K562 (cell line): ENCODE results near the gene USP48. TPM values are rescaled to one million over a fixed set of nuclear protein-coding genes. Genes with fewer than 3 reads are reported as not detected.

Experiments used
- ATAC-seq: fragments of 200-7000 bp; cut with Tn5 transposase; 3 replicates; pipeline ENCODE4 v1.9.1; 2020; ENCODE audit warnings: moderate library complexity
- BruUV-seq: library from RNA; stranded (reverse); fragments of 400-500 nt; replicated peaks from 2 replicates; lab custom pipeline; 2021; lab: Mats Ljungman, UMichigan
- CTCF ChIA-PET: fragments of 300-600 bp; formaldehyde crosslinking; extraction: SDS; loops from one replicate; lab custom pipeline; 2021; ENCODE audit warnings: low intra/inter-chr PET ratio; lab: Yijun Ruan, JAX
- POLR2A ChIA-PET: fragments of 300-600, 350-650 bp; sonication (Branson Sonifier 250); formaldehyde crosslinking; extraction: SDS; loops from one replicate; lab custom pipeline; 2021; ENCODE audit warnings: antibody characterized with exemption, inconsistent platforms; lab: Yijun Ruan, JAX
- DNase-seq, 4 experiments: peaks; one replicate each; pipeline versions ENCODE4 v3.0.0 to v3.0.0-alpha.2; 2011 to 2018; ENCODE audit warnings: low spot score in 3 of 4, mixed read lengths in 3 of 4; ENCODE audit errors: extremely low read depth in 1 of 4
- FAIRE-seq: peaks from 2 replicates; lab custom pipeline; 2011; peaks lifted over from hg19 to GRCh38; lab: Jason Lieb, UNC
- H2AFZ ChIP-seq: 2 replicates; pipeline ENCODE4 v1.6.0; 2011; ENCODE audit warnings: low read depth, low read length, control low read depth, inconsistent platforms
- H3K27ac ChIP-seq: fragments of 200-600 bp; 3 replicates; pipeline ENCODE4 v1.8.0; 2011; ENCODE audit warnings: low read depth, mild to moderate bottlenecking, control low read depth, inconsistent platforms, low read length, moderate library complexity, mixed read lengths; ENCODE audit errors: extremely low read depth
- H3K27me3 ChIP-seq, 2 experiments: fragments of 300-600 bp in 1 of 2; 2 replicates in 1 of 2; 3 replicates in 1 of 2; pipeline versions ENCODE4 v1.6.0 to v1.8.0; 2011; ENCODE audit warnings: inconsistent platforms in 2 of 2, low read length in 2 of 2, mild to moderate bottlenecking in 1 of 2, mixed read lengths in 1 of 2, moderate library complexity in 1 of 2; ENCODE audit not compliant: control insufficient read depth in 2 of 2, insufficient read depth in 2 of 2
- H3K36me3 ChIP-seq: fragments of 300-600 bp; 3 replicates; pipeline ENCODE4 v1.8.0; 2011; ENCODE audit warnings: mild to moderate bottlenecking, low read length, inconsistent platforms; ENCODE audit not compliant: control insufficient read depth, insufficient read depth
- H3K4me1 ChIP-seq, 2 experiments: fragments of 200-600 bp in 1 of 2; replicated peaks in 1 of 2; 2 replicates in 1 of 2; 3 replicates in 1 of 2; pipeline versions ENCODE4 v1.5.1 to v1.8.0; 2011; ENCODE audit warnings: inconsistent platforms in 2 of 2, low read length in 2 of 2, mild to moderate bottlenecking in 1 of 2, mixed read lengths in 1 of 2, moderate library complexity in 1 of 2; ENCODE audit not compliant: control insufficient read depth in 2 of 2, insufficient read depth in 2 of 2
- H3K4me2 ChIP-seq: 2 replicates; pipeline ENCODE4 v1.6.1; 2011; ENCODE audit warnings: low read length, control low read depth, inconsistent platforms, mixed read lengths; ENCODE audit not compliant: insufficient read depth
- H3K4me3 ChIP-seq: fragments of 200-600 bp; sonication (generic), shearing (Covaris generic); 2 replicates; pipeline ENCODE4 v1.5.1; 2016; ENCODE audit warnings: control low read depth, inconsistent platforms
- H3K79me2 ChIP-seq: fragments of 200-600 bp; 3 replicates; pipeline ENCODE4 v1.8.0; 2011; ENCODE audit warnings: low read length, inconsistent platforms; ENCODE audit not compliant: control insufficient read depth, insufficient read depth
- H3K9ac ChIP-seq, 2 experiments: 2 replicates each; pipeline versions ENCODE4 v1.6.0 to v1.6.1; 2011; ENCODE audit warnings: low read depth in 2 of 2, low read length in 2 of 2, control low read depth in 1 of 2, inconsistent platforms in 1 of 2, mild to moderate bottlenecking in 1 of 2, mixed read lengths in 1 of 2; ENCODE audit not compliant: insufficient read depth in 1 of 2
- H3K9me1 ChIP-seq: one replicate; pipeline ENCODE4 v1.6.0; 2011; ENCODE audit warnings: inconsistent platforms, mild to moderate bottlenecking, low read length, moderate library complexity; ENCODE audit not compliant: control insufficient read depth, insufficient read depth
- H3K9me3 ChIP-seq: replicated peaks from 2 replicates; pipeline ENCODE4 v1.5.1; 2011; ENCODE audit warnings: low read depth, low read length, inconsistent platforms; ENCODE audit not compliant: control insufficient read depth, insufficient read depth
- H4K20me1 ChIP-seq: replicated peaks from 2 replicates; pipeline ENCODE4 v1.6.1; 2011; ENCODE audit warnings: low read length, inconsistent platforms, mixed read lengths; ENCODE audit not compliant: control insufficient read depth, insufficient read depth
- BCOR ChIP-seq: fragments of 450-650 bp; IDR thresholded peaks from 2 replicates; pipeline ENCODE4 v1.6.1; 2016
- C11orf30 ChIP-seq: fragments of 450-650 bp; IDR thresholded peaks from 2 replicates; pipeline ENCODE4 v1.6.1; 2016; ENCODE audit warnings: low read depth, mild to moderate bottlenecking
- FOXO4 ChIP-seq: fragments of 450-650 bp; formaldehyde crosslinking; IDR thresholded peaks from 2 replicates; pipeline ENCODE4 v1.4.0; 2020; ENCODE audit warnings: mild to moderate bottlenecking, moderate library complexity
- HLTF ChIP-seq: fragments of 450-650 bp; IDR thresholded peaks from 2 replicates; pipeline ENCODE4 v1.6.1; 2016
- JUN ChIP-seq, 2 experiments: sonication (generic) in 1 of 2; formaldehyde crosslinking in 1 of 2; IDR thresholded peaks; 2 replicates each; pipeline versions ENCODE4 v1.6.1 to v1.8.0; 2012 to 2022; ENCODE audit warnings: borderline replicate concordance in 2 of 2, mild to moderate bottlenecking in 2 of 2, improper control_type of control experiment in 1 of 2, low read depth in 1 of 2, low read length in 1 of 2, missing genetic modification reagents in 1 of 2
- KDM1A ChIP-seq, 2 experiments: fragments of 450-650 bp; IDR thresholded peaks; 2 replicates each; pipeline ENCODE4 v1.6.1; 2016; ENCODE audit warnings: mild to moderate bottlenecking in 2 of 2
- KDM4B ChIP-seq, 2 experiments: fragments of 450-650 bp in 1 of 2; sonication (generic) in 1 of 2; IDR thresholded peaks; 2 replicates each; pipeline ENCODE4 v1.6.1; 2016 to 2017; ENCODE audit warnings: borderline replicate concordance in 2 of 2, antibody characterized with exemption in 1 of 2, low read depth in 1 of 2, mild to moderate bottlenecking in 1 of 2
- LCOR ChIP-seq: sonication (generic); formaldehyde crosslinking; IDR thresholded peaks from 2 replicates; pipeline ENCODE4 v1.8.0; 2022; ENCODE audit warnings: mild to moderate bottlenecking, missing genetic modification reagents
- MNT ChIP-seq, 2 experiments: fragments of 450-650 bp; conservative IDR thresholded peaks; 2 replicates each; pipeline ENCODE4 v1.6.1; 2017; ENCODE audit warnings: mild to moderate bottlenecking in 2 of 2, moderate library complexity in 2 of 2
- NKRF ChIP-seq: fragments of 450-650 bp; IDR thresholded peaks from 2 replicates; pipeline ENCODE4 v1.6.1; 2016; ENCODE audit warnings: borderline replicate concordance
- NR0B1 ChIP-seq: fragments of 450-650 bp; IDR thresholded peaks from one replicate; pipeline ENCODE4 v1.6.1; 2018; ENCODE audit warnings: mild to moderate bottlenecking, moderate library complexity; ENCODE audit not compliant: partially characterized antibody
- NR3C1 ChIP-seq: sonication (generic); formaldehyde crosslinking; IDR thresholded peaks from 2 replicates; pipeline ENCODE4 v1.8.1; 2022; ENCODE audit warnings: missing genetic modification reagents
- NUFIP1 ChIP-seq: fragments of 450-650 bp; IDR thresholded peaks from 2 replicates; pipeline ENCODE4 v1.6.1; 2018; ENCODE audit not compliant: partially characterized antibody
- RBM25 ChIP-seq: fragments of 200-400 bp; formaldehyde crosslinking; IDR thresholded peaks from 2 replicates; pipeline ENCODE4 v1.6.1; 2018; ENCODE audit warnings: low read length, low read depth, moderate library complexity; ENCODE audit not compliant: severe bottlenecking
- ZNF316 ChIP-seq: fragments of 450-650 bp; IDR thresholded peaks from 2 replicates; pipeline ENCODE4 v1.6.1; 2016
- ZNF785 ChIP-seq: fragments of 250-450 bp; sonication (Bioruptor Pico); IDR thresholded peaks from 2 replicates; pipeline ENCODE4 v1.4.0; 2020; ENCODE audit warnings: mild to moderate bottlenecking
- WGBS: fragments of 100-300 bp; shearing (Covaris generic); methylation state at CpG from one replicate; pipeline ENCODE4 v1.1.6; 2016; ENCODE audit warnings: low coverage, mixed read lengths; ENCODE audit not compliant: insufficient coverage; ENCODE audit errors: missing lambda C conversion rate; 5-methylcytosine and 5-hydroxymethylcytosine counted together
- in situ Hi-C: fragments of 300-500 bp; cut with MboI; formaldehyde crosslinking; loops from 4 replicates; pipeline ENCODE4 v1.15.0; 2018; ENCODE audit warnings: inconsistent platforms, mixed read lengths
- intact Hi-C: fragments of 100-400 bp; cut with micrococcal nuclease; formaldehyde crosslinking; loops from 2 replicates; pipeline ENCODE4 v1.14.2; 2022
- polyA plus RNA-seq, 8 experiments: library from polyadenylated mRNA; depleted of rRNA in 4 of 8; stranded (reverse) in 5 of 8; unstranded in 3 of 8; fragments of >200 nt; fragmentation: Nextera tagmentation in 2 of 8; fragmentation: Illumina TruSeq in 1 of 8; extraction: Ambion mirVana in 2 of 8; extraction: Trizol in 1 of 8; gene quantifications; 2 replicates each; pipeline versions ENCODE4 v1.2.1 to v1.2.3, GENCODE V29; 2011 to 2014; ENCODE audit warnings: inconsistent platforms in 1 of 8, missing spikeins in 1 of 8
- total RNA-seq, 7 experiments: library from RNA; depleted of rRNA in 6 of 7; stranded (reverse); fragments of >200 nt in 6 of 7; fragmentation: Illumina TruSeq in 2 of 7; extraction: Trizol in 2 of 7; gene quantifications; 2 replicates each; pipeline versions ENCODE4 v1.2.1 to v1.2.3, GENCODE V29; 2011 to 2021; ENCODE audit warnings: low replicate concordance in 1 of 7

Gene USP48
- total and polyA plus RNA-seq, 9 of the 15 experiments (the other 6 are each of a cell fraction or from before 2014, with no cell fraction given) = 23.3 to 123 (median 106) TPM

GRCh38 chr1:21654209-21654608, 128.7 kb downstream of the USP48 start:
- Histone ChIP-seq H3K9me3 (no peaks in the 10 kb centered on the region), H3K4me1 (peaks cover 18 to 49% of the 10 kb centered on the region in 2 experiments; a peak in 4 of 5 replicates), H3K4me2 (no peak overlapping the region), H3K27ac (no peak overlapping the region), H3K9ac (no peak overlapping the region), H3K9me1 (peaks cover 7% of the 10 kb centered on the region), H2AFZ (no peak overlapping the region), H4K20me1 (peaks cover 31% of the 10 kb centered on the region; the same call in 1 of the 2 replicates), H3K4me3 (no peak overlapping the region), H3K79me2 (peaks cover 14% of the 10 kb centered on the region), H3K27me3 (no peaks in the 10 kb centered on the region; a peak in 1 of 5 replicates), H3K36me3 (no peaks in the 10 kb centered on the region)
- no TSS peak for BruUV-seq
- ChIA-PET CTCF (no interaction called here), POLR2A (no interaction called here)
- in situ Hi-C loops = loop anchor here (10.0 to 25.0 kb wide), 2 partner anchors 142 to 399 kb away; partner anchors contain the start of gene ALPL
- no peak for DNase-seq
- WGBS = 60% methylated on average over 6 of the region's 6 CpGs
- no peak for ATAC-seq
- FAIRE-seq = peak; percentile 44
- intact Hi-C loops = no loop called here
- TF ChIP-seq ZNF316 = peak; percentile 43
- no peak for TF ChIP-seq ZNF785 (CRISPR knock-in tag)
- peak; percentile 80 for TF ChIP-seq RBM25
- TF ChIP-seq FOXO4 (CRISPR knock-in tag) = no peak
- TF ChIP-seq HLTF = no peak
- no peak for TF ChIP-seq JUN (IDR thresholded peaks at IDR 0.05; ENCODE audit: borderline replicate concordance, low read depth, low read length)
- TF ChIP-seq JUN (CRISPR knock-in tag; IDR thresholded peaks at IDR 0.05; ENCODE audit: borderline replicate concordance) = no peak
- peak; percentile 58 for TF ChIP-seq BCOR
- TF ChIP-seq C11orf30 = peak; percentile 20; the same call in 1 of the 2 replicates
- TF ChIP-seq KDM1A (IDR thresholded peaks at IDR 0.05) = peak; percentile 34 to 49; a peak in 3 of 4 replicates
- TF ChIP-seq NUFIP1 = no peak
- TF ChIP-seq NKRF = no peak
- TF ChIP-seq NR0B1 = no peak
- TF ChIP-seq MNT (conservative IDR thresholded peaks at IDR 0.05) = no peak
- TF ChIP-seq NR3C1 = no peak
- TF ChIP-seq KDM4B (IDR thresholded peaks at IDR 0.05; ENCODE audit: borderline replicate concordance in 2 of 2, low read depth in 1 of 2) = no peak
- no peak for TF ChIP-seq LCOR
